ENCODE data around the gene P2RX6. TPM values are rescaled to one million over a fixed set of nuclear protein-coding genes. Genes with fewer than 3 reads are reported as not detected.

P2RX6 gene
- total RNA-seq, 4 donors from 2014 or later = 0.39 to 0.50 (median 0.41) TPM

DNA sequence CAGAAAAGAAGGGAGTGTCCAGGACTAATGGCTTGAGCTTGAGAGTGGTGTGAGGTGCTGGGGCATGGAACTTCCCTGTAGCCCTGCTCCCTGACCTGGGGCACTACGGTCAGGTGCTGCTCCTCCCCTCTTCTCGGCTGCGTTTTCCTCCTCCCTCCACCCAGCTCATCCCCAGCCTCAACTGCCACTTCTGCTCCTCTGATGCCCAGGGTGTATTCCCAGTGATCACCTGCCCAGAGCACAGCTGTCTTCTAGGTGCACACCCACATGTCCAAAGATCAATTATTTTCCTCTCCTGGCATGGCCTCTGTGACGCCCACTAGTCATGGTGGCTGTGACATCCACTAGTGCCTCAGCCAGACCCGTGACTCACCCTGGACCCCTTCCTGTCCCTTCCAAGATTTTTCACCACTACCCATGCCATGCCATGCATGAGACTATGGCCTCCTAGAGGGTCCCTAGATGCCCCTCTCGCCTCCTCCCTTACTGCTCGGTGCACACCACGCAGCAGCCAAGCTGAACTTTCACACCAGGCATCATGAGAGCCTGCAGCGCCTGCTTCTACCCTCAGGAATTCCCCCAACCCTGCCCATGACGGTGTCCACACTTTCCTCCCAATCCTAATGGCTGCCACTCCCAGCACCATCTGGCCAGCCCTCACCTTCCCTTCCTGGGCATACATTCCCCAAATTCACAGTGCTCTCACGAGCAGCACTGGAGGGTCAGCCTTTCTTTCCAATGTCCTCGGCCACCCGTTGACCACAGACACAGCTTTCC lies 1.9 kb downstream of the P2RX6 start:
- TF ChIP-seq POLR2A (IDR thresholded peaks at IDR 0.05; ENCODE audit: low read depth) (no peak), POLR2AphosphoS5 (IDR thresholded peaks at IDR 0.05) (no peak), EP300 (IDR thresholded peaks at IDR 0.05) (no peak)
- TF ChIP-seq, protein P1, sequence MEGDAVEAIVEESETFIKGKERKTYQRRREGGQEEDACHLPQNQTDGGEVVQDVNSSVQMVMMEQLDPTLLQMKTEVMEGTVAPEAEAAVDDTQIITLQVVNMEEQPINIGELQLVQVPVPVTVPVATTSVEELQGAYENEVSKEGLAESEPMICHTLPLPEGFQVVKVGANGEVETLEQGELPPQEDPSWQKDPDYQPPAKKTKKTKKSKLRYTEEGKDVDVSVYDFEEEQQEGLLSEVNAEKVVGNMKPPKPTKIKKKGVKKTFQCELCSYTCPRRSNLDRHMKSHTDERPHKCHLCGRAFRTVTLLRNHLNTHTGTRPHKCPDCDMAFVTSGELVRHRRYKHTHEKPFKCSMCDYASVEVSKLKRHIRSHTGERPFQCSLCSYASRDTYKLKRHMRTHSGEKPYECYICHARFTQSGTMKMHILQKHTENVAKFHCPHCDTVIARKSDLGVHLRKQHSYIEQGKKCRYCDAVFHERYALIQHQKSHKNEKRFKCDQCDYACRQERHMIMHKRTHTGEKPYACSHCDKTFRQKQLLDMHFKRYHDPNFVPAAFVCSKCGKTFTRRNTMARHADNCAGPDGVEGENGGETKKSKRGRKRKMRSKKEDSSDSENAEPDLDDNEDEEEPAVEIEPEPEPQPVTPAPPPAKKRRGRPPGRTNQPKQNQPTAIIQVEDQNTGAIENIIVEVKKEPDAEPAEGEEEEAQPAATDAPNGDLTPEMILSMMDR (IDR thresholded peaks at IDR 0.05) = no peak
- intact Hi-C loops (cut with DNase I) = loop anchor here (10.0 kb wide), 1 partner anchor 52 kb away; the partner anchor contains the start of gene AIFM3
- no peak overlapping the region for H3K4me3 ChIP-seq
- 91% methylated on average over 13 of the region's 13 CpGs for WGBS
- no peaks in the 10 kb centered on the region for H3K36me3 ChIP-seq
- DNase-seq (ENCODE audit: extremely low spot score) = no peak
- peaks cover 22 to 27% (median 25%) of the 10 kb centered on the region in 4 donors for H3K4me1 ChIP-seq
- H3K9me3 ChIP-seq = no peaks in the 10 kb centered on the region
- no peaks in the 10 kb centered on the region for H3K27me3 ChIP-seq
- no peak overlapping the region for H3K27ac ChIP-seq (replicated peaks in 1 of 4)

DNA sequence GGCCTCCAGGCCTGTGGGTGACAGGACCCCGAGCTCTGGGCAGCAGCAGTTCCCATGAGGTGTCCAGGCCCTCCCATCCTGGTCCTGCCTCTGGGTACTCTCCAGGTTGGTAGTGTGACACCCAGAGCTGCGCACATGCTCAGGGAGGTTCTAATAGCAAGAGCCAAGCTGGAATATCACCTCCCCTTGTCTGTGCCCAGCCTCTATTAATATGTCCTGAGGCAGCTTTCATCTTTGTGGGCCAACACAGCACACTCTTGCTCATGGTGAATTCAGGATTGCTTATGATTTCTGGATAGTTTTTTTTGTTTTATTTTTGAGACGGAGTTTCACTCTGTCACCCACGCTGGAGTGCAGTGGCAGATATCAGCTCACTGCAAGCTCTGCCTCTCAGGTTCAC lies 3.3 kb downstream of the P2RX6 start:
- H3K4me3 ChIP-seq = no peak overlapping the region
- TF ChIP-seq POLR2A (IDR thresholded peaks at IDR 0.05; ENCODE audit: low read depth) (no peak), EP300 (IDR thresholded peaks at IDR 0.05) (no peak), POLR2AphosphoS5 (IDR thresholded peaks at IDR 0.05) (no peak)
- TF ChIP-seq, protein P1 (IDR thresholded peaks at IDR 0.05) = no peak
- no peaks in the 10 kb centered on the region for H3K27me3 ChIP-seq
- H3K36me3 ChIP-seq = no peaks in the 10 kb centered on the region
- H3K9me3 ChIP-seq = no peaks in the 10 kb centered on the region
- intact Hi-C loops (cut with DNase I) = loop anchor here (10.0 kb wide), 1 partner anchor 54 kb away; the partner anchor contains the start of gene AIFM3
- DNase-seq (ENCODE audit: extremely low spot score) = no peak
- 90% methylated on average over 3 of the region's 4 CpGs for WGBS
- H3K27ac ChIP-seq (replicated peaks in 1 of 4) = no peak overlapping the region
- H3K4me1 ChIP-seq = peaks cover 22 to 27% (median 25%) of the 10 kb centered on the region in 4 donors

DNA sequence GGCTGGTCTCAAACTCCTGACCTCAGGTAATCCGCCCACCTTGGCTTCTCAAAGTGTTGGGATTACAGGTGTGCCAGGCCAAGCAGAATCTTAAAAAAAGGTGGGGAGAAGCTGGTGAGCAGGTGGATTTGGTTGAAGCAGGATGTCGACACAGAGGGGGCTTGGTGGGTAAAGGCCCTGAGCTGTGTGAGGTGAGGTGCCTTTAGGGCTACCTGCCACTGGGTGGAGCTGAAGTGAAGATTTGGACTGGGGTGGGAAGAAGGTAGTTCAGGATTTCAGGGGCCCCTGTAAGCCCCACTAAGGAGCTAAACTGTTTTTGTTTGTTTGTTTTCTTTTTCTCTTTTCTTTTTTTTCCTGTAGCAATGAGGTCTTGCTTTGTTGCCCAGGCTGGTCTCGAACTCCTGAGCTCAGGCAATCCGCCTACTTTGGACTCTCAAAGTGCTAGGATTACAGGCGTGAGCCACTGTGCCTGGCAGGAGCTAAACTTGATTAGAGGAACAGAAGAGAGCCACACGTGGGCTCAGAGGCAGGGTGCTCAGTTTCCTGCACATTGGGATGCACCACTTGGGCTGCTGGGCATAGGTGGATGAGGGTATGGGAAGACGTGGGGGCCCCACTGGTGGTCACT lies 6.0 kb downstream of the P2RX6 start:
- Histone ChIP-seq H3K4me1 (peaks cover under 1 to 2% (median under 1%) of the 10 kb centered on the region in 4 donors), H3K27me3 (peaks cover 0 to 4% (median 0%) of the 10 kb centered on the region in 4 donors), H3K36me3 (no peaks in the 10 kb centered on the region), H3K9me3 (no peaks in the 10 kb centered on the region), H3K4me3 (no peak overlapping the region), H3K27ac (replicated peaks in 1 of 4) (no peak overlapping the region)
- TF ChIP-seq, protein P1 (IDR thresholded peaks at IDR 0.05) = peak in 1 of 3 experiments; percentile 14
- no peak for TF ChIP-seq POLR2AphosphoS5 (IDR thresholded peaks at IDR 0.05)
- intact Hi-C loops (cut with DNase I) = no loop called here
- no peak for DNase-seq (ENCODE audit: extremely low spot score)
- 71% methylated on average over 7 of the region's 7 CpGs for WGBS

GRCh38 chr22:21022507-21022906 lies 7.5 kb downstream of the P2RX6 start:
- no peaks in the 10 kb centered on the region for H3K36me3 ChIP-seq
- no peak overlapping the region for H3K27ac ChIP-seq (replicated peaks in 1 of 4)
- intact Hi-C loops (cut with DNase I) = no loop called here
- H3K4me3 ChIP-seq = no peak overlapping the region
- TF ChIP-seq POLR2AphosphoS5 (IDR thresholded peaks at IDR 0.05) (no peak), POLR2A (IDR thresholded peaks at IDR 0.05; ENCODE audit: low read depth) (no peak), EP300 (IDR thresholded peaks at IDR 0.05) (no peak)
- TF ChIP-seq, protein P1 (IDR thresholded peaks at IDR 0.05) = no peak
- H3K4me1 ChIP-seq = peaks cover 0 to 6% (median 3%) of the 10 kb centered on the region in 4 donors
- H3K27me3 ChIP-seq = peaks cover 0 to 4% (median 0%) of the 10 kb centered on the region in 4 donors
- WGBS = 91% methylated on average over 4 of the region's 10 CpGs
- no peak for DNase-seq (ENCODE audit: extremely low spot score)
- H3K9me3 ChIP-seq = no peaks in the 10 kb centered on the region
